NCI-H460 (cell line): Measurements from ENCODE around the gene NRTN. TPM values are rescaled to one million over a fixed set of nuclear protein-coding genes. Genes with fewer than 3 reads are reported as not detected.
"Not testable (repeated sequence)": the region's sequence is repeated elsewhere in the genome, so short reads cannot be mapped to it uniquely, and the experiment has no call there.

ENCODE experiments used
- DNase-seq: peaks from one replicate; pipeline ENCODE4 v3.0.0-alpha.2; 2016; ENCODE audit warnings: low read depth; ENCODE audit errors: extremely low read depth
- polyA plus RNA-seq: library from polyadenylated mRNA; depleted of rRNA; stranded (reverse); fragments of >200 nt; gene quantifications from 2 replicates; pipeline ENCODE4 v1.2.3, GENCODE V29; 2014; cell fraction: nucleus; rRNA removed
- total RNA-seq: library from RNA; depleted of rRNA; stranded (reverse); fragments of >200 nt; shearing (Covaris generic); gene quantifications from 2 replicates; pipeline ENCODE4 v1.2.3, GENCODE V29; 2014; rRNA removed

The NRTN gene, protein sequence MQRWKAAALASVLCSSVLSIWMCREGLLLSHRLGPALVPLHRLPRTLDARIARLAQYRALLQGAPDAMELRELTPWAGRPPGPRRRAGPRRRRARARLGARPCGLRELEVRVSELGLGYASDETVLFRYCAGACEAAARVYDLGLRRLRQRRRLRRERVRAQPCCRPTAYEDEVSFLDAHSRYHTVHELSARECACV
- 0.32 and 1.0 TPM in 2 replicates for total RNA-seq
- polyA plus RNA-seq = 0.26 TPM in 1 of 2 replicates, not detected in the other

GRCh38 chr19:5804516-5805461 lies at the start of gene NRTN:
TSS of gene NRTN (plus strand) at chr19:5805067. CDS start at chr19:5824166, 19,099 bp downstream.
- DNase-seq = peak; percentile 24

DNA sequence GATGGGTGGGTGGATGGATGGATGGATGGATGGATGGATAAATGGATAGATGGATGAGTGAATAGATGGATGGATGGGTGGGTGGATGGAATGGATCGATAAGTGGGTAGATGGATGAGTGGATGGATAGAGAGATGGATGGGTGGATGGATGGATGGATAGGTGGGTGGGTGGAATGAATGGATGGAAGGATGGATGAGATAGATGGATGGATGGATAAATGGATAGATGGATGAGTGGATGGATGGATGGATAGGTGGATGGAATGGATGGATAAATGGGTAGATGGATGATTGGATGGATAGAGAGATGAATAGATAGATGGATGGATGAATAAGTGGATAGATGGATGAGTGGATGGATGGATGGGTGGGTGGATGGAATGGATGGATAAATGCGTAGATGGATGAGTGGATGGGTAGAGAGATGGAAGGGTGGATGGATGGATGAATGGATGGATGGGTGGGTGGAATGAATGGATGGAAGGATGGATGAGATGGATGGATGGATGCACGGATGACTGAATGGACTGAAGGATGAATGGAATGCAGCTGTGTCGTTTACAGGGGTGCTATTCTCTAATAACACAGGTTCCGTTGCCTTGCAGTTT lies 42.2 kb upstream of the NRTN start:
- no peak for DNase-seq

DNA sequence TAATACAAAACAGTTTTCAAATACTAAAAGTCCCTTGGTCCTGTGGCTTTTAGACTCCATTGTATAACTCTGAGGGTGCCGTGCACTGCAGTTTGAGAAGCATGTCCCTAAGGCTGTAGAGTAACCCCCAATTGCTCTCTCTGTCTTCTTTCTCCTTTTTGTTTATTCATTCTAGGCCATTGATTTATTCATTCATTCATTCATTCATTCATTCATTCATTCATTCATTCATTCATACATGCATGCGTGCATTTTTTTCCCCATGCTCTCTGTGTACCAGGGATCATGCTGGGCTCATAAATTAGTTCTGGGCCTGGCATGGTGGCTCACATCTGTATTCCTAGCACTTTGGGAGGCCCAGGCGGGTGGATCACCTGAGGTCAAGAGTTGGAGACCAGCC lies 39.6 kb upstream of the NRTN start:
- no peak for DNase-seq

DNA sequence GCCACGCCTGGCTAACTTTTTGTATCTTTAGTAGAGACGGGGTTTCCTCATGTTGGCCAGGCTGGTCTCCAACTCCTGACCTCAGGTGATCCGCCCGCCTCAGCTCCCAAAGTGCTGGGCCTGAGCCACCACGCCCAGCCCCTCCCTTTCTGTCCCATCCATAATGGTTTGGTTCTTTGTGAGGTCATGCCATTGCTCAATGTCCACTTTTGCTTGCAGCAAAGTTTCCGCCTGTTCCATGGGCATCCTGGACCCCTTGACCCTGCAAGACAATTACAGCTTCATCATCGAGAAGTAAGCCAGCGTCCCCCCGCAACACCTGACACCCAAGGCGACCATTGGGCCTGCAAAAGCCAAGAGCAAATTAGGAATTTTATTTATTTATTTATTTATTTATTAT lies 36.9 kb upstream of the NRTN start:
- DNase-seq = no peak

DNA sequence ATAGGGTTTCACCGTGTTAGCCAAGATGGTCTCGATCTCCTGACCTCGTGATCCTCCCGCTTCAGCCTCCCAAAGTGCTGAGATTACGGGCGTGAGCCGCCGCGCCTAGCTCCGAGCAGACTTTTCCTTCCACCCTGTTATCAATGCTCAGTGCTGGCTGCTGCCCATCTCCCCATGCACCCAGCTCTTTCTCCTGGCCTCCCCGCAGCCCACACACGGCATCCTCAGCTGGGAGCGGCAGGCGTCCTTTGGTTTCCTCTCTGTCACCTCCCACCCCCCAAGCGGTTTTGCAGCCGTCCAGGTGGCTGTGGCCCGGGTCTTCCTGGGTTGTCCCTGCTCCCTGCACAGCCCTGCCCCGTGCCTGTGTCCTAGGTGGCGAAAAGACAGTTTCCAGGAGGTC lies 32.5 kb upstream of the NRTN start:
- no peak for DNase-seq

GRCh38 chr19:5773276-5773675 lies 31.6 kb upstream of the NRTN start:
- no peak for DNase-seq

GRCh38 chr19:5774921-5775320 lies 29.9 kb upstream of the NRTN start:
- no peak for DNase-seq

DNA sequence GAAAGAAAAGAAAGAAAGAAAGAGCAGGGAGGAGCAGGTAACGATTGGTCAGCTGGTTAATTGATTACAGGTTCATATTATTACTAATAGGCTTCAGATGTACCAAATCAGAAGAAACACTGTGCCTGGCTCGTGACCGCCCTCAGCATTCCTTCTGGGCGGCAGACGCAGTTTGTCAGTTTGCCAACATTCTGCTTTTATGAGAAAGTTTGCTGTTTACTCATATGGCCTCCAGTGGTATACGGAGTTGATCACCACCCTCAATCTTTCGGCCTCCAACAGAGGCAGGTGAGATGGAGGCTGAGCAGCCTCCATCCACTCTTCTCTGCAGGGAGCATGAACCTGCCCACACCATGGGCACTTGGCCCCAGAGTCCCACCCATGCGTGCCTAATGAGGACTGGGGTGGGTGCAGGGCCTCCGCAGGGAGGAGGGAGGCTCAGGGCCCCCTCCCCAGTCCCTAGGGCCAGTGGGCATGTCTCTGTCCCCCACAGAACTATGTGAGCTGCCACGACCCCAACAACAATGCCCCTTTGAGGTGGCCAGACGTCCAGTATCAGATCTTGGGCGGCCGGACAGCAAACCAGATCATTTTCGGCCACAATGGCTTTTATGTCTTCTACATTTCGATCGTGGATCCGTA lies 29.1 kb upstream of the NRTN start:
- peak; percentile 32 for DNase-seq

DNA sequence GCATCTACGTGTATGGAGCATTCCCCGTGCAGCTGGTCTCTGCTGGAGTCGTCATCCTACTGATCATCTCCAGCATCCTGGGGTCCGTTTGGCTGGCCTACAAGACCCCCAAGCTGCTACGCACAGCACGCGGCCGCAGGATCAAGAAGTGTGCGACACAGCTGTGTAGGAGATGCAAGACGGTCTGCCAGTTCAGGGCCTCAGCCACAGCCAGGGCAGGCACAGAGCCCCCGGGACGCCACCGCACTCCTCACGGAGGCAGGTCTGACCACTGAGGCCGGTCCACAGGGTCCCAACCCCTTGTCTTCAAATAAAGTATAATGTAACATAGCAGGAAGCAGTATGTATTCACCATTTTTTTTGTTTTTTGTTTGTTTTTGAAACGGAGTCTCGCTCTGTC lies 26.5 kb upstream of the NRTN start:
- DNase-seq = no peak

DNA sequence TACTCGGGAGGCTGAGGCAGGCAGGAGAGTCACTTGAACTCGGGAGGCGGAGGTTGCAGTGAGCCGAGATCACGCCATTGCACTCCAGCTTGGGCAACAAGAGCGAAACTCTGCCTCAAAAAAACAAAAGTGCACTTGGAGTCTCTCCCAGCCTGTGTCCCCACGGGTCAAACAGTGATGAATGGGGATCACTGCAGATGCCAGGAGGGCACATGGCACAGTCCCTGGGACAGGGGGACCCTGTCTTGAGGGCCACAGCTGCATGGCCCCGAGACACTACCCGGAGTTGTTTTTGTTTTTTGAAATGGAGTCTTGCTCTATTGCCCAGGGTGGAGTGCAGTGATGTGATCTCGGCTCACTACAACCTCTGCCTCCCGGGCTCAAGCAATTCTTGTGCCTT lies 24.0 kb upstream of the NRTN start:
- DNase-seq = not testable (repeated sequence)

GRCh38 chr19:5782322-5782721 lies 22.5 kb upstream of the NRTN start:
- DNase-seq = no peak

GRCh38 chr19:5782945-5783919 lies 21.6 kb upstream of the NRTN start:
- no peak for DNase-seq

DNA sequence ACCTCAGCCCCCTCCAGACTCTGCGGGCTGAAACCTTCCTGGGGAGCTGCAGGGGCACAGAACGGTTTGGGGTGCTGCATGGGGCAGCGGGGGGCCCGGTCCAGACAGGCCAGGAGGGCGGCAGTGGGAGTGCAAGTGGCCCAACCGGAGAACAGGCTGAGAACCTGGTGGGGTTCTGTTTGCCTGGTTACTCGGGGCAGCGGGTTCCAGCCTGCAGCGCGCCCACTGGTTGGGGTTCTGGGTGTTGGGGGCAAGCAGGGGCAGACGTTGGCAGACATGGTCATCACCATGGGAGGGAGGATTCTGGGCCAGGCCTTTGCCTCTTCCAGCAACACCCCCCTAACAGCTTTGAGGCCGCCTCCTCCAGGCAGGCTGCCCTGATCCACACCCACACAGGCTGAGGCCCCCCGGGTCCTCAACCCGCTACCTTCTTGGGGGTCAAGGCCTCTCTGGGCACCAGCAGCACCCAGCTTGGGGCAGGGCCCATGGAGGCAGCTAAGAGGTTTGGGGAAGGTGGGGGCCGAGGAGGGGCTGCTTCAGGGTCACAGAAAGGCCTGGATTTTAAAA lies 20.2 kb upstream of the NRTN start, which contains the start of gene PRR22:
Gene PRR22, minus strand, starts transcription at position 166 of the 567 bp plus-strand sequence. Its CDS starts 86 bp downstream, at position 80.
- DNase-seq = no peak

DNA sequence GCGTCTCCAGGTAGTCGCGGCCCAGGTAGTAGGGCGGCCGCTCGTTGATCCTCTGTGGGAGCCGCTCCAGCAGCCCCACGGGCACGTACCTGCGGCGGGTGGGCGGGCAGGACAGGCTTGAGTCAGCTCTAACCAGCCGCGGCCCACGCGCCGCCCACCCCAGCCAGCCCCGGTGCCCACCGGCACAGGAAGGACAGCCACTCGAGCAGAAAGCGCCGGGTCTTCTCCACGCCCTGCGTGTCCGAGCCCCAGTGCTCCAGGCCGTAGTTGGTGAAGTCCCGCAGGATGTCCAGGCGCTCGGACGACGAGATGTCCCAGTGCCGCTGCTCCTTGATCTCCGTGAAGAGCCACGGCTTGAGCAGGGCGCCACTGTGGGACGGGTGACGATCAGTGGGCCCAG lies 19.4 kb upstream of the NRTN start:
- DNase-seq = no peak

DNA sequence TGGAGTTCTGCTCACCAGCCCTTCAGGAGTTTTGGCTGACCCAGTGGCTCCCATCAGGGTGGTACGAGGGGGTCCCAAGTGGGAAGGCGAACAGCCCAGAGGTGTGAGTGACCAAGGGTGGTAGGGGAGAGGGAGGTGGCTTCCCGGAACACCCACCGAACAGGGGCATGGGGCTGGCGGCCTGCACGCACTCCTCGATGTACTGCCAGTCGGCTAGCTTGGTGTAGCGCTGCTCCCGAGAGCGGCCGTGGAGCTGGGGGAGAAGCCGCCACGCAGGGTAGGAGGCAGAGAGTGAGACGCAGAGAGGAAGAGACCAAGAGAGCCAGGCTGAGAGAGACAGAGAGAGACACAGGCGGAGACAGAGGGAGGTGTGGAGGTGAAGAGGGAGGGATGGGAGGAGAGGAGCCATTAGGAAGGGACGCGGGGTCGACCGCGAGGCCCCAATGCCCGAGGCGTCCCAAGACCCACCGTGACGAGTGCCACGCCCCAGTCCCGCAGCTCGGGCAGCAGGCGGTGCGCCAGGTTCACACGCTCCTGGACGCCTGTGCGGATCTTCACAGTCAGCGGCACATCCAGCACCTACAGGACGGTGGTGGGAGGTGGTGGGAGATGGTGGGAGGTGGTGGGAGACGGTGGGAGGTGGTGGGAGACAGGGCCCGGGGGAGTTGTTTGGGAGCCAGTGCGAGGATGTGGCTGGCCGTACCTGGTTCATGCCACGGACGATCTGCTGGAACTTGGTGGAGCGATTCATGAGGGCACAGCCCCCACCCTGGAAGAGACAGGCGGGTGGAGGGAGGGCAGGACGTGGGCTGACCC lies 18.1 kb upstream of the NRTN start:
- DNase-seq = no peak

- no peak for DNase-seq
Observed at GRCh38 chr19:5787409-5788182, 17.3 kb upstream of the NRTN start.

DNA sequence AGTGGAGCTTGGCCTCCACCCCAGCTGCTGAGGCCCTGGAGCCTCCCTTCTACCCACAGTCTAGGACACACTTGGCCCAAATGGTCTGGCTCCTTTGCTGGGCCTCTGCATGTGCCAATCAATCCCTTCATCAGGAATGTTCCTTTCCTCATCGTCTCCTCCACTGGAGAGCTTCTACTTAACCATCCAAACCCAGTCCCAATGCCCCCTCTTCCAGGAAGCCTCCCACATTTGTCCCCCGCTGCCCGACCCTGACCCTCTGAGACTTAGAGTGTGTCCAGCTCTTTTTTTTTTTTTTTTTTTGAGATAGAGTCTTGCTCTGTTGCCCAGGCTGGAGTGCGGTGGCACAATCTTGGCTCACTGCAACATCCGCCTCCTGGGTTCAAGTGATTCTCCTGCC lies 16.4 kb upstream of the NRTN start:
- DNase-seq = no peak

DNA sequence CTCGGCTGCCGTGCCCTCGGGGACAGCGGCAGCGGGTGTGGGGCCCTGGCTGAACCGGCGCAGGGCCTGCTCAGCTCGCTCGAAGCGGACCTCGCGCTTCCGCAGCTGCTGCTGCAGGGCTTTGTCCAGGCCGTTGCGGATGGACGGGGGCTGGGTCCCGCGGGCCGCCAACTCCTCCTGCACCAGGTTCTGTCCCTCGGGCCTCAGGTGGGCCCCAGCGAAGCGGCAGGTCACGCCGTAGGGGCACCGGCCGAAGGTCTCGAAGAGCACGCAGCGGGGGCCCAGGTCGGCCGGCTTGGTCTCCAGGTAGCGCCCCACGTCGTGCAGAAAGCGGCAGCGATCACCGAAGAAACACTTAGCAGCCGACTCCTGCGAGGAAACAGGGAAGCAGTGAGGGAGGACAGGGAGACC lies 15.5 kb upstream of the NRTN start:
- no peak for DNase-seq
